Stimulated activated CD8-positive, alpha-beta memory T cell treated with anti-CD3 and anti-CD28 coated beads, Interleukin-2, amount 100 ng/mL, for 48 hours (primary cell): Measurements from ENCODE around the gene SMAD2.

Experiments used
- DNase-seq, 2 donors: peaks; one replicate each; pipeline ENCODE4 v3.0.0-alpha.2; 2020; ENCODE audit warnings: low read depth in 2 of 2

The SMAD2 gene

GRCh38 chr18:47932190-47932589 lies 1.7 kb upstream of the SMAD2 start:
- DNase-seq = no peak

- no peak for DNase-seq
These were observed 1.3 kb upstream of the SMAD2 start for GRCh38 chr18:47931718-47932103.

GRCh38 chr18:47930931-47931717 lies 665 bp upstream of the SMAD2 start:
- DNase-seq = peak; percentile 93 to 94

GRCh38 chr18:47929681-47930198 lies 719 bp downstream of the SMAD2 start:
- DNase-seq = no peak

- DNase-seq = no peak
These were observed 2.0 kb downstream of the SMAD2 start for GRCh38 chr18:47928466-47928865.

- no peak for DNase-seq
These were observed 4.2 kb downstream of the SMAD2 start for GRCh38 chr18:47926101-47926850.

GRCh38 chr18:47919916-47920315 lies 10.5 kb downstream of the SMAD2 start:
- no peak for DNase-seq

- no peak for DNase-seq
These were observed 12.4 kb downstream of the SMAD2 start for GRCh38 chr18:47917923-47918610.

GRCh38 chr18:47915930-47916329 lies 14.5 kb downstream of the SMAD2 start:
- DNase-seq = no peak

- no peak for DNase-seq
These were observed 15.2 kb downstream of the SMAD2 start for GRCh38 chr18:47915229-47915628.

GRCh38 chr18:47912794-47913585 lies 17.5 kb downstream of the SMAD2 start:
- DNase-seq = no peak

- DNase-seq = no peak
These were observed 18.1 kb downstream of the SMAD2 start for GRCh38 chr18:47912343-47912742.

- DNase-seq = no peak
These were observed 18.6 kb downstream of the SMAD2 start for GRCh38 chr18:47911877-47912276.

- DNase-seq = no peak
These were observed 21.0 kb downstream of the SMAD2 start for GRCh38 chr18:47909484-47909883.

- DNase-seq = no peak
These were observed 21.9 kb downstream of the SMAD2 start for GRCh38 chr18:47908592-47908991.

- DNase-seq = no peak
These were observed 24.1 kb downstream of the SMAD2 start for GRCh38 chr18:47906408-47906807.

- DNase-seq = no peak
These were observed 26.6 kb downstream of the SMAD2 start for GRCh38 chr18:47903809-47904208.

- DNase-seq = no peak
These were observed 28.7 kb downstream of the SMAD2 start for GRCh38 chr18:47901624-47902362.

GRCh38 chr18:47899107-47899840 lies 31.2 kb downstream of the SMAD2 start:
- DNase-seq = no peak

GRCh38 chr18:47898696-47899095 lies 31.8 kb downstream of the SMAD2 start:
- no peak for DNase-seq
